ENCODE data around the gene ELAVL1.

Gene ELAVL1

DNA sequence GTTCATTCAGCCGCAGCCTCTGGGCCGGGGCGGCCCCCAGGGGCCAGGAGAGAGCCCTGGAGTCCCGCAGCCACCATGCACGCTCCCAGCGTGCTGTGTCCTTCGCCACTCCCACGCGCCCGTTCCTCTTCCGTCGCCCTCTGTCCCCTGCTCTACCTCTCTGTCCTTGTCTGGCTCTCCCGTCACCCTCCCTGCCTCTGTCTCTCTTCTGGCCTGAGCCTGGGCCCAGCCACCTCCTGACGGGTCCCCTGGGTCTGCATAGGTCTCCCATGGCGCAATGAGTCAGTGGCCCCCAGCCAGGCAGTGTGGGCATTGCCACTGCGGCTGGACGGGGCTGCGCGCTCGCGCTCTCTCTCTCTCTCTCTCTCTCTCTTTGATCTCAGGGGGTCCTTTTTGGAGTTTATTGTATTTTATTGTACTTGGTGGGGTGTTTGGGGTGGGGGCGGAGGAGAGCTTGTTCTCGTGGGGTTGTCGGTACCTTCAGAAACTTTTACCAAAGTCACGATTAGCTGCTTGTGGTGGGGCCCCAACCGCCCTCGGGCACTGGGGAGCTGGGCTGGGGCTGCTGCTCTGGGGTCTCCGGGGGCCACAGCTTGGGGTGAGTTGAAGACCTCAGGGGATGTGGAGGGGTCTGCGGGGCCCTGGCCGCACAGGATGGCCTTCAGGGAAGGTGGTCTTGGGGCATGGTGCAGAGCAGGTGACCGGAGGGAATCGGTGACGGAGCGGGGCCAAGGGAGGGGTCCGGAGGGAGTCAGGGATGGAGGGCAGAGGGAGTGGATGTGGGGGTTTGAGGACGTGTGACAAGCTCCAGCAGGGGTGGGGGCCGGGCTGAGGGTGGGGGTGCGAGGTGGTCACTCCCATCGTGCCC is 92.5 kb downstream of the ELAVL1 start:
- DNase-seq (ENCODE audit: low read depth in 2 of 2), result no peak

DNA sequence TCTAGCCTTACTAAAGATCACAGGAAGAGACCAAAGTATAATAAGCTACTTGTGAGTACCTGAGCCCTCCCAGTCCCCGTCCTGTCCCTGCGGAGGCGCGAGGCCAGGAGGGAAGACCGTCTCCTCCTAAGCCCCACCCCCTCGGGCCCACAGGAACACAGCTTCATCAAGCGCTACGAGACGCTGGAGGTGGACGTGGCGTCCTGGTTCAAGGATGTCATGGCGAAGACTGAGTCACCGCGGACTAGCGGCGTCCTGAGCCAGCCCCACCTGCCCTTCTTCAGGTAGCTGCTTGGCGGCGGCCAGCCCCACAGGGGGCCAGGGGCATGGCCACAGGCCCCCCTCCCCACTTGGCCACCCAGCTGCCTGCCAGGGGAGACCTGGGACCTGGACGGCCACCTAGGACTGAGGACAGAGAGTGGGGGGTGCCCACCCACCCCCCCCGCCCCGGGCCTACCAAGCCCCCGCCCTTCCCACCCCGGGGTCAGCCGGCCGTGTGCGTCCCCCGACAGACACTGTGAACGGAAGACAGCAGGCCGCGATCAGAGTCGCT is 93.2 kb downstream of the ELAVL1 start:
- DNase-seq (ENCODE audit: low read depth in 2 of 2), result no peak

DNA sequence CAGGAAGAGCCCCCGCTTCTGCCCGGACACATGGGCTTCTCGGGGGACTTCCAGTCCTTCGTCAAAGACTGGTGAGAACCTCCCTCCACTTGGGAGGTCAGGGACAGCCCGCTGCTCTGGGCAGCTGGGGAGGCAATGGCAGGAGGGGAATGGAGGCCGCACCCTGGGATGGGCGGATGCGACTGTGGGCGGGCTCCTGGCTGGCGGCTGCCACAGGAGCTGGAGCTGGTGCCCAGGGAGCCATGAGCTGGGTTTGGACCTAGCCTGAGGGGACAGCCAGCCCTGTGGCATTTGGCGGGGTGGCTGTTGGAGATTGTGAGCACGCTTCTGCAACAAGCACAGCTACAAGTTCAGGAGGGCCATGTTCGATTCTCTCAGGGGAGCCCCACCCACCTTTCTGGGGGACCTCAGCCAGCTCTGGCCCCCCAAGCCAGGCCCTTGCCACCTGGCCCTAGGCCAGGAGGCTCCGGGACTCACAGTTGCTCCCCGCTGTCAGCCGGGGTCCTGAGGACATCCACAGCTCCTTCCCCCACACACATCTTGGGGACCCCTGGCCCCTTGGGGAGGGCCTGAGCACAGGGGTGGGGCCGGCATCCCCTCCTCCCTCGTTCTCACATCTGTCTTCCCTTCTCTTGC is 93.8 kb downstream of the ELAVL1 start:
- no peak for DNase-seq (ENCODE audit: low read depth in 2 of 2)

DNA sequence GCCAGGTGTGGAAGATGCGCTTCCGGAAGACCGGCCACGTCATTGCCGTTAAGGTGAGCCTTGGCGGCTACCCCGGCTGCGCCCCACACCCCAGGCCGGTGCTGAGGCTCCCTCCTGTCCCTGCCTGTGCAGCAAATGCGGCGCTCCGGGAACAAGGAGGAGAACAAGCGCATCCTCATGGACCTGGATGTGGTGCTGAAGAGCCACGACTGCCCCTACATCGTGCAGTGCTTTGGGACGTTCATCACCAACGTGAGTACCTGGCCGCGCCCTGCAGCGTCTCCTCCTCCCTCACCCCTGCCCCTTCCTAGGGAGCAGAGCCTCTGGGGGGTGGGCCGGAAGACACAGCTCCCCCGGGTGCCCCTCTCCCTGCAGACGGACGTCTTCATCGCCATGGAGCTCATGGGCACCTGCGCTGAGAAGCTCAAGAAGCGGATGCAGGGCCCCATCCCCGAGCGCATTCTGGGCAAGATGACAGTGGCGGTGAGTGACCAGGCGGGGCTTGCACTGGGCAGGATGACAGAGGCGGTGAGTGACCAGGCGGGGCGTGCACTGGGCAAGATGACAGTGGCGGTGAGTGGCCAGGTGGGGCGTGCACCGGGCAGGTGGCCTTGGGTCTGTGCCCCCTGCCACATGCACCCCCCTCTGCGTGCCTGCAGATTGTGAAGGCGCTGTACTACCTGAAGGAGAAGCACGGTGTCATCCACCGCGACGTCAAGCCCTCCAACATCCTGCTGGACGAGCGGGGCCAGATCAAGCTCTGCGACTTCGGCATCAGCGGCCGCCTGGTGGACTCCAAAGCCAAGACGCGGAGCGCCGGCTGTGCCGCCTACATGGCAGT is 94.9 kb downstream of the ELAVL1 start:
- DNase-seq (ENCODE audit: low read depth in 2 of 2), result no peak

DNA sequence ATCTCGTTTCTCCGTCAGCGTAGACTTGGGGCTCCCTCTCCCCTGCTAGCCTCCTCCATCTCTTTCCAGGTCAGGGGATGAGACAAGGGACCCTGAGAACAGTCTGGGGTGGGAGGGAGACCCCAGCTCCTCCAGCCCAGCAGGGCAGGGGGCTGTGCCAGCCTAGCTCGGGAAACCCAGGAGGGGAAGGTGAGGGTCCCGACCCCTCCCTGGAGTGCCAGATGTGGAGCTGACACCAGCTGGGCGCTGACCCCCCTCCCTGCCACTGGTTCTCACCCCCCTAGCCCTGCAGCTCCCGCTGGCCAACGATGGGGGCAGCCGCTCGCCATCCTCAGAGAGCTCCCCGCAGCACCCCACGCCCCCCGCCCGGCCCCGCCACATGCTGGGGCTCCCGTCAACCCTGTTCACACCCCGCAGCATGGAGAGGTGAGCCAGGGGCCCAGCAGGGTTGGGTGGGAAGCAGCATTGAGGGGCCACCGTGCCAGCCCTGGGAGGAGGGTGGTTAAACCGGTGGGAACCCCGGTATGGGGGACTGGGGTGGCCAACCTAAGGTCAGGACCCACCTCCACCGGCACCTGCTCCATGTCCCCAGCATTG is 95.9 kb downstream of the ELAVL1 start:
- no peak for DNase-seq (ENCODE audit: low read depth in 2 of 2)

DNA sequence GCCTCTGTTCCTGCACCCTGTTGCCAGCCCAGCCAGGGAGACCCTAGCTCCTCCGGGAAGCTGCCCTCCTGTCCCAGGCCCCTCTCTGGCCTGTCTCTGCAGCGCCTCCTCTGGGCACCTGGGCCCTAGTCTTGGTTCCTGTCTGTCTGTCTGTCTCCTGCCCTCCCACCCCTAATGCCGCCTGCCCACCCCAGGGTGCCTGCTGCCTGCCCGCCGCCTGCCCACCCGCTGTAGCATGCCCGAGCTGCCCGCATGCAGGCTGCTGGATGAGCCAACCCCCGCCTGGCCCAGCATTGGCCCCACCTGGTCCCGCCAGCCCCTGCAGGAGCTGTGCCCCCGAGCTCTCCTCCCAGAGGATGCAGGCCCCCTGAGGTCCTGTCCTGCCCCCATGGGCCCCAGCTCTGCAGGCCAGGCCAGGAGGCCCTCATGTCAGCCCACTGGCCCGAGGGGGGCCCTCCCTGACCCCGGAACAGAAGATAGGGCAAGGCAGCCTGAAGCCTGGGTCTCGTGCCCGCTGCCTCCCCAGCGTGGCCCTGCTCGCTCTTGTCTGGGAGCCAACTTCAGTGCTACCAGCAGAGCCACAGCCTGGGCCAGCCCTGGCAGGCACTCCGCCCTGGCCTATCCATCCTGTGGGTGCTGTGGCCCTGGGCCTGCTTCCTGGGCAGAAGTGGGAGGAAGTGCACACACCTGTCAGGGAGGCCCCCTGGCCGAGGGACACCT is 96.5 kb downstream of the ELAVL1 start:
- DNase-seq (ENCODE audit: low read depth in 2 of 2), result no peak
